ENCODE data around the gene STAU1.
A peak's percentile ranks its signal among the peaks of the same experiment; 100 is the strongest.

The STAU1 gene

DNA sequence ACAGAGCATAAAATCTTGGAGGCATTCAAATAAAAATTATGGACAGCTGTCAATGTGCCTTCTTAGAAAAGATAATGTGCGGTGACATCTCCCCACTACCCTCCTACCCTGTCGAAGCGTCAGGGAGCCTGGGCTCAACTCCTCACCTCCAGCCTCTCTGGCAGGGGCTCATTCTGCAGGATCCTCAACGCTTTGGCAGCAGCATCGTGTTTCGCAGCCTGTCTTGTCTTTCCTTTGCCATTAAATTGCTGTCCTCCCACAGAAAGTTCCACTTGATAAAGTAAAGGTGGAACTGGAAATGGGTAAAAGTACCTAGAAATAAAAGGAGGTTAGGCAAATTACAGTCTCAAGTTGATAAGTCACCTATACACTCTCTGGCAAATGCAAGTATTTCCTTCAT lies 36.7 kb downstream of the STAU1 start (continued):
- TF ChIP-seq, protein P1, sequence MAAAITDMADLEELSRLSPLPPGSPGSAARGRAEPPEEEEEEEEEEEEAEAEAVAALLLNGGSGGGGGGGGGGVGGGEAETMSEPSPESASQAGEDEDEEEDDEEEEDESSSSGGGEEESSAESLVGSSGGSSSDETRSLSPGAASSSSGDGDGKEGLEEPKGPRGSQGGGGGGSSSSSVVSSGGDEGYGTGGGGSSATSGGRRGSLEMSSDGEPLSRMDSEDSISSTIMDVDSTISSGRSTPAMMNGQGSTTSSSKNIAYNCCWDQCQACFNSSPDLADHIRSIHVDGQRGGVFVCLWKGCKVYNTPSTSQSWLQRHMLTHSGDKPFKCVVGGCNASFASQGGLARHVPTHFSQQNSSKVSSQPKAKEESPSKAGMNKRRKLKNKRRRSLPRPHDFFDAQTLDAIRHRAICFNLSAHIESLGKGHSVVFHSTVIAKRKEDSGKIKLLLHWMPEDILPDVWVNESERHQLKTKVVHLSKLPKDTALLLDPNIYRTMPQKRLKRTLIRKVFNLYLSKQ (tag by site-specific recombination; IDR thresholded peaks at IDR 0.05; ENCODE audit: borderline replicate concordance): no peak
- no peak for TF ChIP-seq SP2 (tag by site-specific recombination; IDR thresholded peaks at IDR 0.05)

DNA sequence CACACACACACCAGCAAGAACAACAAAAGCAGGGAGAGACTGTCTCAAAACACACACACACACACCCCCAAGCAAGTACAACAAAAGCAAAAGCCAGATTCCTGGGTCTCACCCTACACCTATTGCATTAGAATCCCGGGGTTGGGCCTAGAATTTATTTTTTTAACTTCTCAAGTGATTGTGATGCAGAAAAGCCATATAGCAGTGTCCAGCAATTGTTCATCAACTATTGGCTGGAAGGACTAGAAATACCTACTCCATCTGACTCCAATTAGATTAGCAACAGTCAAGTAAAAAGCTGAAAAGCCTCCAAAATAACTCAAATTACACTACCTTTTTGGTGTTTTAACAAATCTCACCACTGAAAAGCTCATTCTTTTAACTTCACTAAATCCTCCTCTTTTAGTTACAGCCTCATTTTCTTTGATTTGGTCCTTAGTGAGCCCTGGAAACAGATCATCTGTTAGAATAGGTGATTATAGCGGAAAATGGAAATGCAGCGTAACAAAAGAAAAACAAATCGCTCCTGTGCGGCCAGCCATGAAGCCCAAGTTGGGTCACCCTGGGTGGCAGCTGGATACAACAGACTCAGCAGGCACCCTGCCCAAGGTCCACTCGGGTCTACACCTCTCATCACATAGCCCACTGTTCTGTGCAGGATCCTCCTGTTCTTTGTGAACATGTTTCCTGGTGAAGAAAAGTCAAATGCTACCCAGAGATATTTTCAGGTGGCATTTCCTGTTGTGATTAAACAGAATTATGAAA lies 38.7 kb downstream of the STAU1 start:
- H3K9me3 ChIP-seq (ENCODE audit: control insufficient read depth, insufficient read depth, low read depth, low read length): no peaks in the 10 kb centered on the region
- ChIA-PET POLR2A (interaction anchor here (0.5 kb wide), 1 partner anchor 24 kb away, joined by 6 read pairs; no protein-coding TSS in a partner anchor), CTCF (interaction anchor here (0.6 to 1.7 kb wide), 2 partner anchors 67 to 1241 kb away, joined by 3 to 6 read pairs; no protein-coding TSS in a partner anchor)
- TF ChIP-seq ZBTB48 (tag by site-specific recombination; IDR thresholded peaks at IDR 0.05): 0 out of 2 replicates have a peak, but pooled peaks have one; percentile 20
- no peak for TF ChIP-seq ZNF146 (tag by site-specific recombination; IDR thresholded peaks at IDR 0.05)
- H3K36me3 ChIP-seq (ENCODE audit: control insufficient read depth in 2 of 2, insufficient read depth in 1 of 2, low read length in 2 of 2): peaks cover 12 to 67% of the 10 kb centered on the region in 2 experiments; a peak in 2 of 3 replicates
- H3K27ac ChIP-seq (ENCODE audit: extremely low read depth, low read depth, low read length): no peak overlapping the region
- H3K4me3 ChIP-seq (ENCODE audit: low read depth, low read length): no peak overlapping the region
- H3K4me1 ChIP-seq (ENCODE audit: control insufficient read depth, insufficient read depth, low read length): no peaks in the 10 kb centered on the region

DNA sequence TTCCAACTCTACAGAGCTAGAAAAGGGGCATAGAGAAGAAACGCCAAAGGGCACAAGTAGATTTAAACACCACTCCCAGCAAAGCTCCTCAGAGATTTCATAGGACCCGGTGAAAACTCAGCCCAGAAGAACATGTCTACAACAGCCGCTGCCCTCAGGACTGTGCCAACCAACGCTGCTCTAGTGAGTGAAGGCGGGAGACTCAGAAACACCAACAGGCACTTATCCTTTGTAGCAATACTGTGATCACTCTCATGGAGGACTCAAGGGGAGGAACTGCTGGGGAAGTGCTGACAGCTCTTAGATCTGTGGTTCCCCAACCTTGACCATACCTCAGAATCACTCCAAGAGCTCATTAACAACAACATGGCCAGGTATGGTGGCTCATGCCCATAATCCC lies 39.5 kb downstream of the STAU1 start:
- no peaks in the 10 kb centered on the region for H3K4me1 ChIP-seq (ENCODE audit: control insufficient read depth, insufficient read depth, low read length)
- ChIA-PET CTCF (interaction anchor here (0.8 kb wide), 1 partner anchor 16 kb away, joined by 4 read pairs; no protein-coding TSS in a partner anchor), POLR2A (interaction anchor here (0.5 kb wide), 1 partner anchor 23 kb away, joined by 6 read pairs; no protein-coding TSS in a partner anchor)
- no peak overlapping the region for H3K27ac ChIP-seq (ENCODE audit: extremely low read depth, low read depth, low read length)
- H3K36me3 ChIP-seq (ENCODE audit: control insufficient read depth in 2 of 2, insufficient read depth in 1 of 2, low read length in 2 of 2): peaks cover 12 to 73% of the 10 kb centered on the region in 2 experiments; a peak in 2 of 3 replicates
- H3K9me3 ChIP-seq (ENCODE audit: control insufficient read depth, insufficient read depth, low read depth, low read length): no peaks in the 10 kb centered on the region
- no peak overlapping the region for H3K4me3 ChIP-seq (ENCODE audit: low read depth, low read length)
- TF ChIP-seq ZNF785 (tag by site-specific recombination; IDR thresholded peaks at IDR 0.05) (no peak), RBAK (tag by site-specific recombination; IDR thresholded peaks at IDR 0.05) (no peak), IKZF3 (tag by site-specific recombination; IDR thresholded peaks at IDR 0.05) (no peak), ZEB2 (tag by site-specific recombination; IDR thresholded peaks at IDR 0.05) (no peak), ZBTB17 (tag by site-specific recombination; IDR thresholded peaks at IDR 0.05) (no peak), ZNF792 (tag by site-specific recombination; IDR thresholded peaks at IDR 0.05) (no peak), ZNF626 (tag by site-specific recombination; IDR thresholded peaks at IDR 0.05) (no peak), ZNF560 (tag by site-specific recombination; IDR thresholded peaks at IDR 0.05; ENCODE audit: borderline replicate concordance) (no peak), ZNF202 (tag by site-specific recombination; IDR thresholded peaks at IDR 0.05; ENCODE audit: borderline replicate concordance) (no peak), ZBTB21 (tag by site-specific recombination; IDR thresholded peaks at IDR 0.05) (no peak), EGR2 (tag by site-specific recombination; IDR thresholded peaks at IDR 0.05; ENCODE audit: low read depth) (no peak), ZBTB8A (tag by site-specific recombination; IDR thresholded peaks at IDR 0.05) (no peak), ZNF239 (tag by site-specific recombination; IDR thresholded peaks at IDR 0.05) (no peak)
- TF ChIP-seq, protein P2, sequence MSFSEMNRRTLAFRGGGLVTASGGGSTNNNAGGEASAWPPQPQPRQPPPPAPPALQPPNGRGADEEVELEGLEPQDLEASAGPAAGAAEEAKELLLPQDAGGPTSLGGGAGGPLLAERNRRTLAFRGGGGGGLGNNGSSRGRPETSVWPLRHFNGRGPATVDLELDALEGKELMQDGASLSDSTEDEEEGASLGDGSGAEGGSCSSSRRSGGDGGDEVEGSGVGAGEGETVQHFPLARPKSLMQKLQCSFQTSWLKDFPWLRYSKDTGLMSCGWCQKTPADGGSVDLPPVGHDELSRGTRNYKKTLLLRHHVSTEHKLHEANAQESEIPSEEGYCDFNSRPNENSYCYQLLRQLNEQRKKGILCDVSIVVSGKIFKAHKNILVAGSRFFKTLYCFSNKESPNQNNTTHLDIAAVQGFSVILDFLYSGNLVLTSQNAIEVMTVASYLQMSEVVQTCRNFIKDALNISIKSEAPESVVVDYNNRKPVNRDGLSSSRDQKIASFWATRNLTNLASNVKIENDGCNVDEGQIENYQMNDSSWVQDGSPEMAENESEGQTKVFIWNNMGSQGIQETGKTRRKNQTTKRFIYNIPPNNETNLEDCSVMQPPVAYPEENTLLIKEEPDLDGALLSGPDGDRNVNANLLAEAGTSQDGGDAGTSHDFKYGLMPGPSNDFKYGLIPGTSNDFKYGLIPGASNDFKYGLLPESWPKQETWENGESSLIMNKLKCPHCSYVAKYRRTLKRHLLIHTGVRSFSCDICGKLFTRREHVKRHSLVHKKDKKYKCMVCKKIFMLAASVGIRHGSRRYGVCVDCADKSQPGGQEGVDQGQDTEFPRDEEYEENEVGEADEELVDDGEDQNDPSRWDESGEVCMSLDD (tag by site-specific recombination; IDR thresholded peaks at IDR 0.05): no peak
- TF ChIP-seq, protein P3, sequence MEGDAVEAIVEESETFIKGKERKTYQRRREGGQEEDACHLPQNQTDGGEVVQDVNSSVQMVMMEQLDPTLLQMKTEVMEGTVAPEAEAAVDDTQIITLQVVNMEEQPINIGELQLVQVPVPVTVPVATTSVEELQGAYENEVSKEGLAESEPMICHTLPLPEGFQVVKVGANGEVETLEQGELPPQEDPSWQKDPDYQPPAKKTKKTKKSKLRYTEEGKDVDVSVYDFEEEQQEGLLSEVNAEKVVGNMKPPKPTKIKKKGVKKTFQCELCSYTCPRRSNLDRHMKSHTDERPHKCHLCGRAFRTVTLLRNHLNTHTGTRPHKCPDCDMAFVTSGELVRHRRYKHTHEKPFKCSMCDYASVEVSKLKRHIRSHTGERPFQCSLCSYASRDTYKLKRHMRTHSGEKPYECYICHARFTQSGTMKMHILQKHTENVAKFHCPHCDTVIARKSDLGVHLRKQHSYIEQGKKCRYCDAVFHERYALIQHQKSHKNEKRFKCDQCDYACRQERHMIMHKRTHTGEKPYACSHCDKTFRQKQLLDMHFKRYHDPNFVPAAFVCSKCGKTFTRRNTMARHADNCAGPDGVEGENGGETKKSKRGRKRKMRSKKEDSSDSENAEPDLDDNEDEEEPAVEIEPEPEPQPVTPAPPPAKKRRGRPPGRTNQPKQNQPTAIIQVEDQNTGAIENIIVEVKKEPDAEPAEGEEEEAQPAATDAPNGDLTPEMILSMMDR (tag by site-specific recombination; IDR thresholded peaks at IDR 0.05): no peak
- TF ChIP-seq, protein P4, sequence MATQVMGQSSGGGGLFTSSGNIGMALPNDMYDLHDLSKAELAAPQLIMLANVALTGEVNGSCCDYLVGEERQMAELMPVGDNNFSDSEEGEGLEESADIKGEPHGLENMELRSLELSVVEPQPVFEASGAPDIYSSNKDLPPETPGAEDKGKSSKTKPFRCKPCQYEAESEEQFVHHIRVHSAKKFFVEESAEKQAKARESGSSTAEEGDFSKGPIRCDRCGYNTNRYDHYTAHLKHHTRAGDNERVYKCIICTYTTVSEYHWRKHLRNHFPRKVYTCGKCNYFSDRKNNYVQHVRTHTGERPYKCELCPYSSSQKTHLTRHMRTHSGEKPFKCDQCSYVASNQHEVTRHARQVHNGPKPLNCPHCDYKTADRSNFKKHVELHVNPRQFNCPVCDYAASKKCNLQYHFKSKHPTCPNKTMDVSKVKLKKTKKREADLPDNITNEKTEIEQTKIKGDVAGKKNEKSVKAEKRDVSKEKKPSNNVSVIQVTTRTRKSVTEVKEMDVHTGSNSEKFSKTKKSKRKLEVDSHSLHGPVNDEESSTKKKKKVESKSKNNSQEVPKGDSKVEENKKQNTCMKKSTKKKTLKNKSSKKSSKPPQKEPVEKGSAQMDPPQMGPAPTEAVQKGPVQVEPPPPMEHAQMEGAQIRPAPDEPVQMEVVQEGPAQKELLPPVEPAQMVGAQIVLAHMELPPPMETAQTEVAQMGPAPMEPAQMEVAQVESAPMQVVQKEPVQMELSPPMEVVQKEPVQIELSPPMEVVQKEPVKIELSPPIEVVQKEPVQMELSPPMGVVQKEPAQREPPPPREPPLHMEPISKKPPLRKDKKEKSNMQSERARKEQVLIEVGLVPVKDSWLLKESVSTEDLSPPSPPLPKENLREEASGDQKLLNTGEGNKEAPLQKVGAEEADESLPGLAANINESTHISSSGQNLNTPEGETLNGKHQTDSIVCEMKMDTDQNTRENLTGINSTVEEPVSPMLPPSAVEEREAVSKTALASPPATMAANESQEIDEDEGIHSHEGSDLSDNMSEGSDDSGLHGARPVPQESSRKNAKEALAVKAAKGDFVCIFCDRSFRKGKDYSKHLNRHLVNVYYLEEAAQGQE (tag by site-specific recombination; IDR thresholded peaks at IDR 0.05): no peak
